Keratinocyte (primary cell): ENCODE data around the gene FER1L5. TPM values are rescaled to one million over a fixed set of nuclear protein-coding genes. Genes with fewer than 3 reads are reported as not detected.
A peak's percentile ranks its signal among the peaks of the same experiment; 100 is the strongest.

Experiments used
- DNase-seq: peaks from one replicate; pipeline ENCODE4 v3.0.0-alpha.2; 2011; ENCODE audit warnings: low read depth, missing footprints, low spot score
- FAIRE-seq: peaks from 2 replicates; lab custom pipeline; 2011; peaks lifted over from hg19 to GRCh38; lab: Jason Lieb, UNC
- H2AFZ ChIP-seq: 2 replicates; pipeline ENCODE4 v1.6.0; 2012; ENCODE audit warnings: low read length, control low read depth, inconsistent platforms; ENCODE audit not compliant: control insufficient read depth
- H3K27ac ChIP-seq: 2 replicates; pipeline ENCODE4 v1.5.1; 2011; ENCODE audit warnings: low read length; ENCODE audit not compliant: control insufficient read depth, insufficient read depth
- H3K27me3 ChIP-seq: 3 replicates; pipeline ENCODE4 v1.6.0; 2011; ENCODE audit warnings: low read length; ENCODE audit not compliant: control insufficient read depth, insufficient read depth; ENCODE audit errors: extremely low read depth
- H3K36me3 ChIP-seq, 2 experiments: 2 replicates in 1 of 2; 3 replicates in 1 of 2; pipeline ENCODE4 v1.5.1; 2011; ENCODE audit warnings: low read length in 2 of 2, mild to moderate bottlenecking in 1 of 2; ENCODE audit not compliant: control insufficient read depth in 2 of 2, insufficient read depth in 2 of 2; ENCODE audit errors: extremely low read depth in 1 of 2
- H3K4me1 ChIP-seq: 3 replicates; pipeline ENCODE4 v1.5.1; 2011; ENCODE audit warnings: low read length; ENCODE audit not compliant: control insufficient read depth, insufficient read depth; ENCODE audit errors: extremely low read depth
- H3K4me2 ChIP-seq: 3 replicates; pipeline ENCODE4 v1.6.0; 2011; ENCODE audit warnings: low read depth, low read length; ENCODE audit not compliant: control insufficient read depth, insufficient read depth; ENCODE audit errors: extremely low read depth
- H3K4me3 ChIP-seq, 3 experiments: fragments of 200-600 bp in 1 of 3; sonication (generic) in 1 of 3; 2 replicates in 2 of 3; 3 replicates in 1 of 3; pipeline ENCODE4 v1.5.1; 2011 to 2016; ENCODE audit warnings: low read length in 3 of 3, mild to moderate bottlenecking in 3 of 3, control low read depth in 2 of 3, inconsistent platforms in 1 of 3, low read depth in 1 of 3, mixed read lengths in 1 of 3, mixed run types in 1 of 3, moderate library complexity in 1 of 3; ENCODE audit not compliant: control insufficient read depth in 2 of 3, insufficient read depth in 2 of 3; ENCODE audit errors: extremely low read depth in 1 of 3
- H3K79me2 ChIP-seq: 2 replicates; pipeline ENCODE4 v1.6.0; 2012; ENCODE audit warnings: low read length; ENCODE audit not compliant: control insufficient read depth, insufficient read depth
- H3K9ac ChIP-seq: 3 replicates; pipeline ENCODE4 v1.6.0; 2011; ENCODE audit warnings: low read length; ENCODE audit not compliant: control insufficient read depth, insufficient read depth; ENCODE audit errors: extremely low read depth
- H3K9me1 ChIP-seq: 3 replicates; pipeline ENCODE4 v1.6.0; 2011; ENCODE audit warnings: low read length; ENCODE audit not compliant: control insufficient read depth, insufficient read depth; ENCODE audit errors: extremely low read depth
- H3K9me3 ChIP-seq: 2 replicates; pipeline ENCODE4 v1.5.1; 2012; ENCODE audit warnings: low read depth, low read length; ENCODE audit not compliant: control insufficient read depth
- H4K20me1 ChIP-seq: 3 replicates; pipeline ENCODE4 v1.6.0; 2011; ENCODE audit warnings: low read length; ENCODE audit not compliant: control insufficient read depth, insufficient read depth; ENCODE audit errors: extremely low read depth
- CTCF ChIP-seq, 3 experiments: IDR thresholded peaks in 1 of 3; conservative IDR thresholded peaks in 1 of 3; optimal IDR thresholded peaks in 1 of 3; 2 replicates in 2 of 3; 3 replicates in 1 of 3; pipeline versions ENCODE3 to v1.5.1; 2011; ENCODE audit warnings: low read length in 3 of 3, mild to moderate bottlenecking in 3 of 3, moderate library complexity in 2 of 3, control low read depth in 1 of 3, inconsistent platforms in 1 of 3; ENCODE audit not compliant: insufficient read depth in 2 of 3; ENCODE audit errors: extremely low read depth in 1 of 3
- EZH2 ChIP-seq: IDR thresholded peaks from one replicate; pipeline ENCODE4 v1.6.1; 2012; ENCODE audit warnings: inconsistent platforms, mild to moderate bottlenecking, low read length, moderate library complexity
- dilution Hi-C: fragments of 300-500 bp; cut with MboI; formaldehyde crosslinking; loops from one replicate; pipeline ENCODE4 v1.7.0; 2020; ENCODE audit warnings: low sequenced_read_pairs; ENCODE audit not compliant: extremely low pct_ligation_motif_present
- polyA plus RNA-seq, 5 experiments: library from polyadenylated mRNA; depleted of rRNA in 3 of 5; stranded (reverse) in 3 of 5; stranded (forward) in 1 of 5; unstranded in 1 of 5; fragments of >200 nt; gene quantifications; 1 replicate in 1 of 5; 2 replicates in 3 of 5; 3 replicates in 1 of 5; pipeline versions ENCODE4 v1.2.1 to v1.2.3, GENCODE V29; 2011 to 2012; ENCODE audit warnings: missing spikeins in 2 of 5, low read depth in 1 of 5, low replicate concordance in 1 of 5

The FER1L5 gene
- polyA plus RNA-seq, 1 donor (not counting 4 experiments of a cell fraction or from before 2014, with no cell fraction given) = 0.01 TPM

GRCh38 chr2:96727431-96727830, 84.9 kb downstream of the FER1L5 start:
- no peak for DNase-seq
- no peaks in the 10 kb centered on the region for H4K20me1 ChIP-seq
- H3K4me1 ChIP-seq = peaks cover 15% of the 10 kb centered on the region
- no peaks in the 10 kb centered on the region for H3K9me1 ChIP-seq
- no peaks in the 10 kb centered on the region for H3K27me3 ChIP-seq
- dilution Hi-C loops = no loop called here
- H2AFZ ChIP-seq = no peak overlapping the region
- peaks cover 9 to 12% of the 10 kb centered on the region in 2 experiments for H3K36me3 ChIP-seq
- H3K9me3 ChIP-seq = no peaks in the 10 kb centered on the region
- no peak for FAIRE-seq
- H3K4me2 ChIP-seq = no peak overlapping the region
- TF ChIP-seq CTCF (optimal IDR thresholded peaks at IDR 0.05 in 1 of 3, IDR thresholded peaks at IDR 0.05 in 1 of 3, conservative IDR thresholded peaks at IDR 0.05 in 1 of 3; ENCODE audit: extremely low read depth in 1 of 3, insufficient read depth in 2 of 3, low read length in 3 of 3) (no peak), EZH2 (no peak)
- H3K4me3 ChIP-seq = no peak overlapping the region
- no peaks in the 10 kb centered on the region for H3K79me2 ChIP-seq
- no peak overlapping the region for H3K27ac ChIP-seq
- H3K9ac ChIP-seq = no peak overlapping the region

- Histone ChIP-seq H3K27ac (no peak overlapping the region), H3K4me2 (peak overlapping the region; percentile 15), H3K79me2 (no peaks in the 10 kb centered on the region), H3K36me3 (peaks cover 24 to 26% of the 10 kb centered on the region in 2 experiments), H3K4me1 (peaks cover 15% of the 10 kb centered on the region), H3K9me3 (no peaks in the 10 kb centered on the region), H3K4me3 (no peak overlapping the region), H3K9me1 (no peaks in the 10 kb centered on the region), H4K20me1 (no peaks in the 10 kb centered on the region), H3K27me3 (no peaks in the 10 kb centered on the region), H2AFZ (no peak overlapping the region), H3K9ac (no peak overlapping the region)
- dilution Hi-C loops = no loop called here
- FAIRE-seq (no peak), DNase-seq (no peak)
- no peak for TF ChIP-seq EZH2
- TF ChIP-seq CTCF (optimal IDR thresholded peaks at IDR 0.05 in 1 of 3, IDR thresholded peaks at IDR 0.05 in 1 of 3, conservative IDR thresholded peaks at IDR 0.05 in 1 of 3; ENCODE audit: extremely low read depth in 1 of 3, insufficient read depth in 2 of 3, low read length in 3 of 3) = no peak
Measured at GRCh38 chr2:96729748-96730147, 87.2 kb downstream of the FER1L5 start.
